Activated CD4-positive, alpha-beta T cell treated with anti-CD3 and anti-CD28 coated beads for 36 hours (primary cell): ENCODE data around the gene VARS2. TPM values are rescaled to one million over a fixed set of nuclear protein-coding genes. Genes with fewer than 3 reads are reported as not detected.

Source experiments
- ATAC-seq: fragments of 200-7000 bp; cut with Tn5 transposase; one replicate; pipeline ENCODE4 v1.10.0; 2021; ENCODE audit warnings: mild to moderate bottlenecking, moderate library complexity
- CTCF ChIA-PET: fragments of 350-600 bp; sonication (Branson Sonifier 250); formaldehyde crosslinking; loops from one replicate; lab custom pipeline; 2021; ENCODE audit warnings: antibody characterized with exemption; lab: Charles Lee
- POLR2A ChIA-PET: fragments of 350-600 bp; sonication (Branson Sonifier 250); formaldehyde crosslinking; loops from one replicate; lab custom pipeline; 2021; ENCODE audit warnings: antibody characterized with exemption, inconsistent platforms; lab: Charles Lee
- DNase-seq: peaks from one replicate; pipeline ENCODE4 v3.0.0-alpha.2; 2020
- H3K27ac Mint-ChIP-seq: one replicate; pipeline ENCODE4 v1.8.0; 2021; ENCODE audit warnings: mixed read lengths
- H3K27me3 Mint-ChIP-seq: one replicate; pipeline ENCODE4 v1.8.0; 2021; ENCODE audit warnings: mixed read lengths
- H3K36me3 Mint-ChIP-seq: one replicate; pipeline ENCODE4 v1.8.0; 2021; ENCODE audit warnings: low read depth, mixed read lengths
- H3K4me1 Mint-ChIP-seq: one replicate; pipeline ENCODE4 v1.8.0; 2021; ENCODE audit warnings: mixed read lengths
- H3K4me3 Mint-ChIP-seq: one replicate; pipeline ENCODE4 v1.8.0; 2021; ENCODE audit warnings: mild to moderate bottlenecking, moderate library complexity, mixed read lengths
- H3K9me3 Mint-ChIP-seq: one replicate; pipeline ENCODE4 v1.8.0; 2021; ENCODE audit warnings: low read depth, mixed read lengths
- intact Hi-C, 2 experiments: fragments of 100-400 bp; cut with DNase I in 1 of 2; cut with micrococcal nuclease in 1 of 2; formaldehyde crosslinking; loops; one replicate each; pipeline versions ENCODE4 v1.14.2 to v1.15.1; 2022 to 2024; cut with DNase I, micrococcal nuclease
- total RNA-seq, 2 experiments: library from RNA; stranded (reverse); gene quantifications; one replicate each; pipeline ENCODE4 v1.2.3, GENCODE V29; 2021

The VARS2 gene
- total RNA-seq, 2 experiments from 2014 or later, result 68.1 to 81.1 TPM

GRCh38 chr6:30891816-30892538, 22.1 kb upstream of the VARS2 start:
- CTCF ChIA-PET, result no interaction called here
- DNase-seq (no peak), ATAC-seq (no peak)
- Mint-ChIP-seq H3K27ac (no peak overlapping the region), H3K27me3 (no peaks in the 10 kb centered on the region), H3K4me3 (no peak overlapping the region), H3K36me3 (peaks cover 5% of the 10 kb centered on the region), H3K4me1 (no peaks in the 10 kb centered on the region), H3K9me3 (no peaks in the 10 kb centered on the region)
- POLR2A ChIA-PET, result no interaction called here
- intact Hi-C loops, result no loop called here

GRCh38 chr6:30893001-30893591, 20.9 kb upstream of the VARS2 start:
- intact Hi-C loops, result no loop called here
- ChIA-PET POLR2A (no interaction called here), CTCF (interaction anchor here (0.7 kb wide), 1 partner anchor 45 kb away, joined by 3 read pairs; no protein-coding TSS in a partner anchor)
- Mint-ChIP-seq H3K9me3 (no peaks in the 10 kb centered on the region), H3K36me3 (peaks cover 5% of the 10 kb centered on the region), H3K4me1 (no peaks in the 10 kb centered on the region), H3K4me3 (no peak overlapping the region), H3K27me3 (no peaks in the 10 kb centered on the region), H3K27ac (no peak overlapping the region)
- no peak for DNase-seq
- no peak for ATAC-seq

- ATAC-seq, result no peak
- Mint-ChIP-seq H3K36me3 (peaks cover 5% of the 10 kb centered on the region), H3K9me3 (no peaks in the 10 kb centered on the region), H3K4me3 (no peak overlapping the region), H3K4me1 (no peaks in the 10 kb centered on the region), H3K27ac (no peak overlapping the region), H3K27me3 (no peaks in the 10 kb centered on the region)
- POLR2A ChIA-PET, result no interaction called here
- CTCF ChIA-PET, result interaction anchor here (0.6 kb wide), 1 partner anchor 176 kb away, joined by 3 read pairs; no protein-coding TSS in a partner anchor
- no peak for DNase-seq
- intact Hi-C loops, result no loop called here
Measured at GRCh38 chr6:30893666-30894065, 20.4 kb upstream of the VARS2 start.

GRCh38 chr6:30894381-30894780, 19.7 kb upstream of the VARS2 start:
- POLR2A ChIA-PET, result interaction anchor here (0.6 kb wide), 1 partner anchor 680 kb away, joined by 8 read pairs; no protein-coding TSS in a partner anchor

GRCh38 chr6:30894935-30895334, 19.1 kb upstream of the VARS2 start:
- CTCF ChIA-PET, result interaction anchor here (1.5 kb wide), 1 partner anchor 65 kb away, joined by 3 read pairs; no protein-coding TSS in a partner anchor
- intact Hi-C loops, result no loop called here
- ATAC-seq, result no peak
- Mint-ChIP-seq H3K9me3 (no peaks in the 10 kb centered on the region), H3K4me1 (no peaks in the 10 kb centered on the region), H3K36me3 (peaks cover 5% of the 10 kb centered on the region), H3K27ac (no peak overlapping the region), H3K4me3 (no peak overlapping the region), H3K27me3 (no peaks in the 10 kb centered on the region)
- DNase-seq, result no peak
- POLR2A ChIA-PET, result interaction anchor here (1.2 kb wide), 1 partner anchor 13 kb away, joined by 3 read pairs; no protein-coding TSS in a partner anchor

More at GRCh38 chr6:30894381-30894780, 19.7 kb upstream of the VARS2 start:
- H3K4me1 Mint-ChIP-seq, result no peaks in the 10 kb centered on the region
- H3K36me3 Mint-ChIP-seq, result peaks cover 5% of the 10 kb centered on the region
- H3K27me3 Mint-ChIP-seq, result no peaks in the 10 kb centered on the region
- DNase-seq (no peak), ATAC-seq (no peak)
- intact Hi-C loops, result no loop called here
- no peaks in the 10 kb centered on the region for H3K9me3 Mint-ChIP-seq
- H3K4me3 Mint-ChIP-seq, result no peak overlapping the region
- CTCF ChIA-PET, result no interaction called here
- H3K27ac Mint-ChIP-seq, result no peak overlapping the region

GRCh38 chr6:30895343-30895742, 18.7 kb upstream of the VARS2 start:
- intact Hi-C loops, result no loop called here
- no peak overlapping the region for H3K4me3 Mint-ChIP-seq
- ATAC-seq (no peak), DNase-seq (no peak)
- H3K36me3 Mint-ChIP-seq, result peaks cover 8% of the 10 kb centered on the region
- H3K4me1 Mint-ChIP-seq, result no peaks in the 10 kb centered on the region
- H3K27ac Mint-ChIP-seq, result no peak overlapping the region
- no peaks in the 10 kb centered on the region for H3K27me3 Mint-ChIP-seq
- CTCF ChIA-PET, result interaction anchor here (0.7 to 1.5 kb wide), 2 partner anchors 9 to 65 kb away, joined by 3 read pairs; no protein-coding TSS in a partner anchor
- POLR2A ChIA-PET, result interaction anchor here (1.2 kb wide), 1 partner anchor 13 kb away, joined by 3 read pairs; no protein-coding TSS in a partner anchor
- H3K9me3 Mint-ChIP-seq, result no peaks in the 10 kb centered on the region

- Mint-ChIP-seq H3K4me3 (no peak overlapping the region), H3K4me1 (peaks cover 3% of the 10 kb centered on the region), H3K9me3 (no peaks in the 10 kb centered on the region), H3K36me3 (peaks cover 8% of the 10 kb centered on the region), H3K27me3 (no peaks in the 10 kb centered on the region), H3K27ac (no peak overlapping the region)
- DNase-seq (no peak), ATAC-seq (no peak)
- intact Hi-C loops, result no loop called here
- CTCF ChIA-PET, result interaction anchor here (1.5 kb wide), 1 partner anchor 66 kb away, joined by 3 read pairs; no protein-coding TSS in a partner anchor
- POLR2A ChIA-PET, result interaction anchor here (0.5 kb wide), 1 partner anchor 10 kb away, joined by 10 read pairs; no protein-coding TSS in a partner anchor
Measured at GRCh38 chr6:30896541-30896940, 17.5 kb upstream of the VARS2 start.

- peaks cover 8% of the 10 kb centered on the region for H3K36me3 Mint-ChIP-seq
- POLR2A ChIA-PET, result no interaction called here
- H3K9me3 Mint-ChIP-seq, result no peaks in the 10 kb centered on the region
- H3K4me1 Mint-ChIP-seq, result peaks cover 3% of the 10 kb centered on the region
- CTCF ChIA-PET, result no interaction called here
- intact Hi-C loops, result no loop called here
- ATAC-seq (no peak), DNase-seq (no peak)
- H3K27me3 Mint-ChIP-seq, result no peaks in the 10 kb centered on the region
- H3K27ac Mint-ChIP-seq, result no peak overlapping the region
- no peak overlapping the region for H3K4me3 Mint-ChIP-seq
Measured at GRCh38 chr6:30897882-30898281, 16.2 kb upstream of the VARS2 start.

- H3K36me3 Mint-ChIP-seq, result peaks cover 8% of the 10 kb centered on the region
- ATAC-seq, result no peak
- ChIA-PET CTCF (interaction anchor here (0.6 to 1.7 kb wide), 4 partner anchors 11 to 188 kb away, joined by 3 to 4 read pairs (median 4); no protein-coding TSS in a partner anchor), POLR2A (interaction anchor here (0.6 kb wide), 1 partner anchor 448 kb away, joined by 3 read pairs; no protein-coding TSS in a partner anchor)
- no peak for DNase-seq
- no peak overlapping the region for H3K27ac Mint-ChIP-seq
- no peak overlapping the region for H3K4me3 Mint-ChIP-seq
- peaks cover 3% of the 10 kb centered on the region for H3K4me1 Mint-ChIP-seq
- intact Hi-C loops, result no loop called here
- no peaks in the 10 kb centered on the region for H3K27me3 Mint-ChIP-seq
- no peaks in the 10 kb centered on the region for H3K9me3 Mint-ChIP-seq
Measured at GRCh38 chr6:30898750-30899360, 15.2 kb upstream of the VARS2 start.

GRCh38 chr6:30900863-30901417, 13.1 kb upstream of the VARS2 start:
- Mint-ChIP-seq H3K9me3 (no peaks in the 10 kb centered on the region), H3K4me3 (no peak overlapping the region), H3K4me1 (peaks cover 3% of the 10 kb centered on the region), H3K27ac (no peak overlapping the region), H3K27me3 (no peaks in the 10 kb centered on the region), H3K36me3 (peaks cover 3% of the 10 kb centered on the region)
- DNase-seq (no peak), ATAC-seq (no peak)
- POLR2A ChIA-PET, result no interaction called here
- CTCF ChIA-PET, result interaction anchor here (0.6 to 1.3 kb wide), 6 partner anchors 13 to 380 kb away, joined by 3 to 4 read pairs (median 3); partner anchors contain the start of gene VARS2
- intact Hi-C loops, result no loop called here

- ChIA-PET CTCF (interaction anchor here (0.7 to 1.2 kb wide), 3 partner anchors 21 to 168 kb away, joined by 3 to 4 read pairs (median 3); no protein-coding TSS in a partner anchor), POLR2A (no interaction called here)
- Mint-ChIP-seq H3K4me3 (no peak overlapping the region), H3K4me1 (peaks cover 3% of the 10 kb centered on the region), H3K36me3 (peaks cover 3% of the 10 kb centered on the region), H3K27me3 (no peaks in the 10 kb centered on the region), H3K9me3 (no peaks in the 10 kb centered on the region), H3K27ac (no peak overlapping the region)
- no peak for DNase-seq
- intact Hi-C loops, result no loop called here
- ATAC-seq, result no peak
Measured at GRCh38 chr6:30901436-30901835, 12.6 kb upstream of the VARS2 start.
